NCI-H1436 (cell line): ENCODE measurements around the gene DDX31.

Experiments
- DNase-seq: peaks from one replicate; lab custom pipeline; 2025; lab: John Stamatoyannopoulos, UW

The DDX31 gene

GRCh38 chr9:132637351-132637750, 32.4 kb downstream of the DDX31 start:
- peak; percentile 72 for DNase-seq

GRCh38 chr9:132634327-132634726, 35.5 kb downstream of the DDX31 start:
- DNase-seq = no peak

- DNase-seq = no peak
Observed at GRCh38 chr9:132632413-132633129, 37.2 kb downstream of the DDX31 start.

GRCh38 chr9:132631685-132632084, 38.1 kb downstream of the DDX31 start:
- DNase-seq = no peak

- DNase-seq = no peak
Observed at GRCh38 chr9:132631280-132631679, 38.5 kb downstream of the DDX31 start.

- no peak for DNase-seq
Observed at GRCh38 chr9:132630811-132631210, 39.0 kb downstream of the DDX31 start.

- DNase-seq = no peak
Observed at GRCh38 chr9:132630116-132630515, 39.7 kb downstream of the DDX31 start.

GRCh38 chr9:132628746-132629145, 41.0 kb downstream of the DDX31 start:
- DNase-seq = no peak

- DNase-seq = no peak
Observed at GRCh38 chr9:132627594-132627993, 42.2 kb downstream of the DDX31 start.

GRCh38 chr9:132627106-132627505, 42.7 kb downstream of the DDX31 start:
- no peak for DNase-seq

GRCh38 chr9:132626285-132626684, 43.5 kb downstream of the DDX31 start:
- DNase-seq = no peak

GRCh38 chr9:132622159-132622558, 47.6 kb downstream of the DDX31 start:
- peak; percentile 46 for DNase-seq

GRCh38 chr9:132616725-132617124, 53.1 kb downstream of the DDX31 start:
- DNase-seq = no peak

GRCh38 chr9:132615774-132616173, 54.0 kb downstream of the DDX31 start:
- no peak for DNase-seq

GRCh38 chr9:132614324-132614723, 55.5 kb downstream of the DDX31 start:
- no peak for DNase-seq

GRCh38 chr9:132610661-132611060, 59.1 kb downstream of the DDX31 start:
- DNase-seq = no peak

GRCh38 chr9:132609829-132610228, 60.0 kb downstream of the DDX31 start:
- DNase-seq = no peak

GRCh38 chr9:132609184-132609583, 60.6 kb downstream of the DDX31 start:
- no peak for DNase-seq

- DNase-seq = no peak
Observed at GRCh38 chr9:132606066-132606465, 63.7 kb downstream of the DDX31 start.

GRCh38 chr9:132605387-132605786, 64.4 kb downstream of the DDX31 start:
- DNase-seq = no peak

- DNase-seq = no peak
Observed at GRCh38 chr9:132602207-132602606, 67.6 kb downstream of the DDX31 start.

GRCh38 chr9:132600326-132600984, 69.3 kb downstream of the DDX31 start:
- DNase-seq = no peak

GRCh38 chr9:132597073-132597775, 72.6 kb downstream of the DDX31 start:
- no peak for DNase-seq
